H1 (cell line): ENCODE data around the gene NRXN3. TPM values are rescaled to one million over a fixed set of nuclear protein-coding genes. Genes with fewer than 3 reads are reported as not detected.

Experiments
- KDM1A ChIP-seq: fragments of 200-600, 300-600 bp; sonication (generic); IDR thresholded peaks from 2 replicates; pipeline ENCODE4 v1.7.1; 2016; ENCODE audit warnings: mild to moderate bottlenecking, low read length, borderline replicate concordance
- polyA plus RNA-seq, 7 experiments: library from polyadenylated mRNA; depleted of rRNA in 3 of 7; stranded (reverse) in 5 of 7; unstranded in 2 of 7; fragments of >200 nt in 5 of 7; fragments of 200-250 nt in 2 of 7; gene quantifications; 1 replicate in 5 of 7; 2 replicates in 1 of 7; 4 replicates in 1 of 7; pipeline versions ENCODE4 v1.2.1 to v1.2.3, GENCODE V29; 2011 to 2013; ENCODE audit warnings: missing spikeins in 2 of 7, mixed read lengths in 2 of 7
- total RNA-seq: library from RNA; stranded (reverse); fragmentation: NEBNext Ultra II Directional; extraction: Animal tissue kit (Norgen Biotek cat#: 25700); gene quantifications from 2 replicates; pipeline ENCODE4 v1.2.1, GENCODE V29; 2021
- TF ChIP-seq, protein P1 (sequence below): fragments of 300-600 bp; sonication (generic); IDR thresholded peaks from 2 replicates; pipeline ENCODE4 v1.7.1; 2012; ENCODE audit warnings: low read length, moderate library complexity, mild to moderate bottlenecking, inconsistent platforms; ENCODE audit not compliant: insufficient replicate concordance
- TF ChIP-seq, protein P2 (sequence below): IDR thresholded peaks from 2 replicates; pipeline ENCODE4 v1.6.1; 2011; ENCODE audit warnings: low read length, improper control_type of control experiment
- TF ChIP-seq, protein P3 (sequence below): IDR thresholded peaks from 2 replicates; pipeline ENCODE4 v1.6.1; 2011; ENCODE audit warnings: low read depth, mild to moderate bottlenecking, low read length; ENCODE audit not compliant: insufficient read depth

The NRXN3 gene
- total and polyA plus RNA-seq, 2 of the 8 experiments (the other 6 are each of a cell fraction or from before 2014, with no cell fraction given), result 2.6 to 4.1 TPM

DNA sequence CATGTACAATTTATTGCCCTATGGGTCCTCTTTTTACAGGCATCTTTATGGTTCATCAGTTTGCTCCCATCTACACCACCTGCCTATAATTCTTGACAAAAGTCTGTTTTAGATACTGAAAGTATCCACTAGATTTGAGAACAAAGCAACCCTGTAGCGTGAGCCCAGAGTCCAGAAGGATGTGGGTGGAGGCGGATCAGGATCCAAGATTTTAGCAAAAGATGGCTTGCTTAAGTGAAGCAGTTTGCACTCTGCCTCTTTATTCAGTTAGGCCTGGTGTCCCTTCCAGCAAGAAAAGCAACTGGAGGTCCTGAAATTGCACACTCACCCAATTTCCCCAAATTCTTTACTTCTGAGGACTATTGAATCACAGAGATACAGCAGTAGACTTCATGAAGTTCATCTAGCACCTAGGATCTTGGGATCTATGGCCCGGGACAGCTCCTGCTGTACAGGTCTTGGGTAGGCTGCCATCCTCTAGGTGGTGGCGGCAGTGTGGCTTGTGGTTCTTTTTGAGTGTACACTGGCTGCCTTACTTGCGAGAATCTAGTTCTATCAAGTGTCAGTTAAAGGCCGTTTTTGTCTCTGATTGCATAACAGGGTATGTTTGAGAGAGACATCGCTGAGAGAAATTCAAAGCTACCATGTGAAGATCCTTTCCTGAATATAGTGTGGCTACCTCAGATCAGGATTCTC is 873.2 kb downstream of the NRXN3 start (continued):
- TF ChIP-seq, protein P1, sequence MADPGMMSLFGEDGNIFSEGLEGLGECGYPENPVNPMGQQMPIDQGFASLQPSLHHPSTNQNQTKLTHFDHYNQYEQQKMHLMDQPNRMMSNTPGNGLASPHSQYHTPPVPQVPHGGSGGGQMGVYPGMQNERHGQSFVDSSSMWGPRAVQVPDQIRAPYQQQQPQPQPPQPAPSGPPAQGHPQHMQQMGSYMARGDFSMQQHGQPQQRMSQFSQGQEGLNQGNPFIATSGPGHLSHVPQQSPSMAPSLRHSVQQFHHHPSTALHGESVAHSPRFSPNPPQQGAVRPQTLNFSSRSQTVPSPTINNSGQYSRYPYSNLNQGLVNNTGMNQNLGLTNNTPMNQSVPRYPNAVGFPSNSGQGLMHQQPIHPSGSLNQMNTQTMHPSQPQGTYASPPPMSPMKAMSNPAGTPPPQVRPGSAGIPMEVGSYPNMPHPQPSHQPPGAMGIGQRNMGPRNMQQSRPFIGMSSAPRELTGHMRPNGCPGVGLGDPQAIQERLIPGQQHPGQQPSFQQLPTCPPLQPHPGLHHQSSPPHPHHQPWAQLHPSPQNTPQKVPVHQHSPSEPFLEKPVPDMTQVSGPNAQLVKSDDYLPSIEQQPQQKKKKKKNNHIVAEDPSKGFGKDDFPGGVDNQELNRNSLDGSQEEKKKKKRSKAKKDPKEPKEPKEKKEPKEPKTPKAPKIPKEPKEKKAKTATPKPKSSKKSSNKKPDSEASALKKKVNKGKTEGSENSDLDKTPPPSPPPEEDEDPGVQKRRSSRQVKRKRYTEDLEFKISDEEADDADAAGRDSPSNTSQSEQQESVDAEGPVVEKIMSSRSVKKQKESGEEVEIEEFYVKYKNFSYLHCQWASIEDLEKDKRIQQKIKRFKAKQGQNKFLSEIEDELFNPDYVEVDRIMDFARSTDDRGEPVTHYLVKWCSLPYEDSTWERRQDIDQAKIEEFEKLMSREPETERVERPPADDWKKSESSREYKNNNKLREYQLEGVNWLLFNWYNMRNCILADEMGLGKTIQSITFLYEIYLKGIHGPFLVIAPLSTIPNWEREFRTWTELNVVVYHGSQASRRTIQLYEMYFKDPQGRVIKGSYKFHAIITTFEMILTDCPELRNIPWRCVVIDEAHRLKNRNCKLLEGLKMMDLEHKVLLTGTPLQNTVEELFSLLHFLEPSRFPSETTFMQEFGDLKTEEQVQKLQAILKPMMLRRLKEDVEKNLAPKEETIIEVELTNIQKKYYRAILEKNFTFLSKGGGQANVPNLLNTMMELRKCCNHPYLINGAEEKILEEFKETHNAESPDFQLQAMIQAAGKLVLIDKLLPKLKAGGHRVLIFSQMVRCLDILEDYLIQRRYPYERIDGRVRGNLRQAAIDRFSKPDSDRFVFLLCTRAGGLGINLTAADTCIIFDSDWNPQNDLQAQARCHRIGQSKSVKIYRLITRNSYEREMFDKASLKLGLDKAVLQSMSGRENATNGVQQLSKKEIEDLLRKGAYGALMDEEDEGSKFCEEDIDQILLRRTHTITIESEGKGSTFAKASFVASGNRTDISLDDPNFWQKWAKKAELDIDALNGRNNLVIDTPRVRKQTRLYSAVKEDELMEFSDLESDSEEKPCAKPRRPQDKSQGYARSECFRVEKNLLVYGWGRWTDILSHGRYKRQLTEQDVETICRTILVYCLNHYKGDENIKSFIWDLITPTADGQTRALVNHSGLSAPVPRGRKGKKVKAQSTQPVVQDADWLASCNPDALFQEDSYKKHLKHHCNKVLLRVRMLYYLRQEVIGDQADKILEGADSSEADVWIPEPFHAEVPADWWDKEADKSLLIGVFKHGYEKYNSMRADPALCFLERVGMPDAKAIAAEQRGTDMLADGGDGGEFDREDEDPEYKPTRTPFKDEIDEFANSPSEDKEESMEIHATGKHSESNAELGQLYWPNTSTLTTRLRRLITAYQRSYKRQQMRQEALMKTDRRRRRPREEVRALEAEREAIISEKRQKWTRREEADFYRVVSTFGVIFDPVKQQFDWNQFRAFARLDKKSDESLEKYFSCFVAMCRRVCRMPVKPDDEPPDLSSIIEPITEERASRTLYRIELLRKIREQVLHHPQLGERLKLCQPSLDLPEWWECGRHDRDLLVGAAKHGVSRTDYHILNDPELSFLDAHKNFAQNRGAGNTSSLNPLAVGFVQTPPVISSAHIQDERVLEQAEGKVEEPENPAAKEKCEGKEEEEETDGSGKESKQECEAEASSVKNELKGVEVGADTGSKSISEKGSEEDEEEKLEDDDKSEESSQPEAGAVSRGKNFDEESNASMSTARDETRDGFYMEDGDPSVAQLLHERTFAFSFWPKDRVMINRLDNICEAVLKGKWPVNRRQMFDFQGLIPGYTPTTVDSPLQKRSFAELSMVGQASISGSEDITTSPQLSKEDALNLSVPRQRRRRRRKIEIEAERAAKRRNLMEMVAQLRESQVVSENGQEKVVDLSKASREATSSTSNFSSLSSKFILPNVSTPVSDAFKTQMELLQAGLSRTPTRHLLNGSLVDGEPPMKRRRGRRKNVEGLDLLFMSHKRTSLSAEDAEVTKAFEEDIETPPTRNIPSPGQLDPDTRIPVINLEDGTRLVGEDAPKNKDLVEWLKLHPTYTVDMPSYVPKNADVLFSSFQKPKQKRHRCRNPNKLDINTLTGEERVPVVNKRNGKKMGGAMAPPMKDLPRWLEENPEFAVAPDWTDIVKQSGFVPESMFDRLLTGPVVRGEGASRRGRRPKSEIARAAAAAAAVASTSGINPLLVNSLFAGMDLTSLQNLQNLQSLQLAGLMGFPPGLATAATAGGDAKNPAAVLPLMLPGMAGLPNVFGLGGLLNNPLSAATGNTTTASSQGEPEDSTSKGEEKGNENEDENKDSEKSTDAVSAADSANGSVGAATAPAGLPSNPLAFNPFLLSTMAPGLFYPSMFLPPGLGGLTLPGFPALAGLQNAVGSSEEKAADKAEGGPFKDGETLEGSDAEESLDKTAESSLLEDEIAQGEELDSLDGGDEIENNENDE, result no peak
- TF ChIP-seq, protein P2, sequence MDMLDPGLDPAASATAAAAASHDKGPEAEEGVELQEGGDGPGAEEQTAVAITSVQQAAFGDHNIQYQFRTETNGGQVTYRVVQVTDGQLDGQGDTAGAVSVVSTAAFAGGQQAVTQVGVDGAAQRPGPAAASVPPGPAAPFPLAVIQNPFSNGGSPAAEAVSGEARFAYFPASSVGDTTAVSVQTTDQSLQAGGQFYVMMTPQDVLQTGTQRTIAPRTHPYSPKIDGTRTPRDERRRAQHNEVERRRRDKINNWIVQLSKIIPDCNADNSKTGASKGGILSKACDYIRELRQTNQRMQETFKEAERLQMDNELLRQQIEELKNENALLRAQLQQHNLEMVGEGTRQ, result no peak
- TF ChIP-seq, protein P3, sequence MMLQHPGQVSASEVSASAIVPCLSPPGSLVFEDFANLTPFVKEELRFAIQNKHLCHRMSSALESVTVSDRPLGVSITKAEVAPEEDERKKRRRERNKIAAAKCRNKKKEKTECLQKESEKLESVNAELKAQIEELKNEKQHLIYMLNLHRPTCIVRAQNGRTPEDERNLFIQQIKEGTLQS, result no peak
- TF ChIP-seq KDM1A, result no peak
